Activated CD8-positive, alpha-beta memory T cell treated with anti-CD3 and anti-CD28 coated beads, Interleukin-2, amount 50 U/mL, for 24 hours (primary cell): ENCODE results near the gene BANP.
"Not testable (repeated sequence)": the region's sequence is repeated elsewhere in the genome, so short reads cannot be mapped to it uniquely, and the experiment has no call there.

Experiments used
- DNase-seq: peaks from one replicate; pipeline ENCODE4 v3.0.0-alpha.2; 2020; ENCODE audit errors: extremely low read depth

BANP gene

GRCh38 chr16:87993901-87994300 lies 42.7 kb downstream of the BANP start:
- no peak for DNase-seq

DNA sequence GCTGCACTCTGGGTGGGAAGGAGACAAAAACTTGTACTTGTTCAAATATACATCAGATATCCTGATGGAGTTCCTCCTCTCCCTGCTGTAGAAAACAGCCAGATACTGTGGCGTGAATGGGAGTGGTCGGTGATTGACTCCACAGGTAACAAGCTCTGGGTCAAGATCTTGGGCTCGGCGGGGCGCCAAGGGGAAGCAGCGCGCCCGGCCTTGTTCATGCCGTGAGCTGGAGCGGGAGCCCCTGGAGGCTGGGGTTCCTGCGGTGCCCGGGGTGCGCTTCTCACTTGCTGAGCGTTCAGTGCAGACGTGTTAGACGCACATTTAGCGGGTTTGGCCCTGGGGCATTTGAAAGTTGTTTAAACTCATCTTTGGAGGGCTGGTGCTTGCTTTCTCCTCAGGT lies 44.4 kb downstream of the BANP start:
- no peak for DNase-seq

- no peak for DNase-seq
Observed at GRCh38 chr16:87996962-87997880, 46.0 kb downstream of the BANP start.

- DNase-seq, result not testable (repeated sequence)
Observed at GRCh38 chr16:87998184-87998793, 47.1 kb downstream of the BANP start.

- not testable (repeated sequence) for DNase-seq
Observed at GRCh38 chr16:87998992-87999391, 47.8 kb downstream of the BANP start.

- DNase-seq, result no peak
Observed at GRCh38 chr16:88002211-88002610, 51.0 kb downstream of the BANP start.

GRCh38 chr16:88002749-88003148 lies 51.5 kb downstream of the BANP start:
- DNase-seq, result no peak

- no peak for DNase-seq
Observed at GRCh38 chr16:88003316-88003715, 52.1 kb downstream of the BANP start.

DNA sequence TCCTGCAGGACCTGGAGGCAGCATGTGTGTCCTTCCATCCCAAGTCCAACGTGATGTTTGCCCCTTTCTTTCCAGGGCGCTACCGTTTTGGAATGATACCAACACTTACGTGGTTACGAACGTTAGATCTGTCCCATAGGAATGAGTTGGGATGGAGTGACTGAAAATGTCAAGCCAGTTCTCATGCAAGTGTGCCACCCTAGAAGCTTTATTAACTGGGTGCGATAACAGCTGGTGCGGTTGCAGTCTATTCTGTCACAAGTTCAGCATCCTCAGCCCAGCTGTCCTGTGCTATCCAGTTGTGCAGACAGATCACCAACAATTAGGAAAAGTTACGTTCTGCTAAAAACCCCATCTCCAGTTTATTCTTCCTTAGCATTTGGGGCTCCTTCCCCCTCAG lies 52.5 kb downstream of the BANP start:
- DNase-seq, result no peak

- no peak for DNase-seq
Observed at GRCh38 chr16:88004391-88004790, 53.2 kb downstream of the BANP start.

DNA sequence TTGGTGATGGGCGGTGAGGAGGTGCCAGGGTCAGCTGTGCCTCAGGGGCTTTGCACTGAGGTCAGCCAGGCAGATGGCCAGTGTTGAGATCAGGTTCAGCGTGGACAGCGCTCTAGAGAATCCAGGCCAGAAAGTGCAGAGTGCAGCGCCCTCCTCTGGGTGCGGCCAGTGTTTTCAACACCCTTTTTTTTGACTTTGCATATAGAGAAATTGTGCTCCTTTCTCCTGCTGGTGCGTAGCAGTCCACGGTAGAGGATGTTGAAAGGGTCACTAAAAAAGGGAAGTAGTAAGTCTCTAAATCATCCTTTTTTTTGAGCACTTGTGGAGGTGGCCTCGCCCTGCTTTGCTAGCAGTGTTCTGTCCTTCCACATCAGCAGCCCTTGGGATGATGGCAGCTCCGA lies 53.9 kb downstream of the BANP start:
- DNase-seq, result no peak

DNA sequence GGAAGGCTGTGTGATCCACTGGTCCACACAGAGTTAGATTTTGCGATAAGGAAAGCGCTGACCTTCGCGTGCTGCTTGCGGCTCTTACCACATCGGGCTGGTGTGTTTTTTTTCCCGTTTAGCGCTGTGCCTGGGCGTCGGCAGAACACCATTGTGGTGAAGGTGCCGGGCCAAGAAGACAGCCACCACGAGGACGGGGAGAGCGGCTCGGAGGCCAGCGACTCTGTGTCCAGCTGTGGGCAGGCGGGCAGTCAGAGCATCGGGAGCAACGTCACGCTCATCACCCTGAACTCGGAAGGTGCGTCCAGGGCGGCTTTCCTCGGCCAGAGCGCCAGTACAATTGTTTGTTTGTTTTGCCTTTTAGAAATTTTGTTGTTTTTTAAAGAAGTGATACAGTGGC lies 54.7 kb downstream of the BANP start:
- no peak for DNase-seq

GRCh38 chr16:88007321-88007731 lies 56.1 kb downstream of the BANP start:
- DNase-seq, result no peak

DNA sequence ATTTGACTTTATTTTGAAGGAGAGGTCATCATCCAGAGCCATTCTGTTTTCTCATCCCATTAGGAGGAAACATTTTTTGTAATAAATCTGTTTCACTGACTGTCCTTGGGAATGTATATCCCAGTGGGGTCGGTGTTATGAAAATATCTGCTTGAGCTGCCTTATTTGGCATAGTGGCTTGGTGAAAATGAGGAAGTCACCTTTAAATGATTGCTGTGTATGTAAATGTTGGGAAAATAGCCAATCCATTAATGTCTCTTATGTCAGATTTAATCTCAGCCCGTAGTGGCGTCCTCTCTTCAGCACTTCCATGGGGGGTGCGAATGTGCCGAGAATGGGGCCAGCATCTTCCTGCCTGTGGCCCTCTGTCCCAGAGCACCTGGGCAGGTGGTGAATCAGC lies 57.6 kb downstream of the BANP start:
- no peak for DNase-seq

- DNase-seq, result no peak
Observed at GRCh38 chr16:88009563-88010342, 58.5 kb downstream of the BANP start.

DNA sequence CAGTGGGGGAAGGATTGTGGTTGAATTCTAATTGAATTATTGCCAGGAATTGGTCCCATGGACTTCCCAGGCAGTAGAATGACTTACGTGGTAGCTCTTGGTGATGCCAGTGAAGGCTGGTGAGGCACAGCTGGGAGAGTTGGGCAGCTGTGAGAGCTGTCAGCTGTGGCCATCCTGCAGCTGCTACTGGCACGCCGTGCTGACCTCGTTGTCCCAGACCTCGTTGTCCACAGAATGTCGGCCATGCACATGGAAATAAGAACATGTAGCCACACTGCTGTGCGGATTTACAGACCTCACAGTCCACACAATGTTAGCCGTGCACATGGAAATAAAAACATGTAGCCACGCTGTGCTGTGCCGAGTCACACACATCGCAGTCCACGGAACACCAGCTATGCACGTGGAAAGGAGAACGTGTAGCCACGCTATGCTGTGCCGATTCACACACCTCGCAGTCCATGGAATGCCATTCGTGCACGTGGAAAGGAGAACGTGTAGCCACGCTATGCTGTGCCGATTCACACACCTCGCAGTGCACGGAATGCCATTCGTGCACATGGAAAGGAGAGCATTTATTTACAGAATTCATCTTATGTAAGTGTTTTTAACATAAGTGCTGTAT lies 59.2 kb downstream of the BANP start:
- no peak for DNase-seq

- DNase-seq, result no peak
Observed at GRCh38 chr16:88010968-88011483, 59.8 kb downstream of the BANP start.

- no peak for DNase-seq
Observed at GRCh38 chr16:88012360-88012759, 61.1 kb downstream of the BANP start.

DNA sequence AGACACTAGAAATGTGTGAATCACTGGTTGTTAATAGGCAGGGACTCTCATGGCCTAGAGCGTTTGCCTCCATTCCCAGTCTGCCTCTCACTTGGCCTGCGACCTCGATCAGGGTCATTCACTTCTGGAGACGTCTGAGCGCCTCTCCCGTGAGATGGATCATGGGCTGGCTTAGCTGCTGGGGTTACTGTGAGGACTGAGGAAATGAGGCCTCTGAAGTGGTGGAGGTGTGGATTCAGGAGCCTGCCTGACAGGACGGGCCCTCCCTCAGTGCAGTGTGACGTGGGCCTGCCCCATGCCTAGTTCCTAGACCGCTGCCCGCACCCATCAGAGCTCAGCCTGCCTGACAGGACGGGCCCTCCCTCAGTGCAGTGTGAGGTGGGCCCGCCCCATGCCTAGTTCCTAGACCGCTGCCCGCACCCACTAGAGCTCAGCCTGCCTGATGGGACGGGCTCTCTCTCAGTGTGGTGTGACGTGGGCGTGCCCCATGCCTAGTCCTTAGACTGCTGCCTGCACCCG lies 61.9 kb downstream of the BANP start:
- DNase-seq, result no peak

DNA sequence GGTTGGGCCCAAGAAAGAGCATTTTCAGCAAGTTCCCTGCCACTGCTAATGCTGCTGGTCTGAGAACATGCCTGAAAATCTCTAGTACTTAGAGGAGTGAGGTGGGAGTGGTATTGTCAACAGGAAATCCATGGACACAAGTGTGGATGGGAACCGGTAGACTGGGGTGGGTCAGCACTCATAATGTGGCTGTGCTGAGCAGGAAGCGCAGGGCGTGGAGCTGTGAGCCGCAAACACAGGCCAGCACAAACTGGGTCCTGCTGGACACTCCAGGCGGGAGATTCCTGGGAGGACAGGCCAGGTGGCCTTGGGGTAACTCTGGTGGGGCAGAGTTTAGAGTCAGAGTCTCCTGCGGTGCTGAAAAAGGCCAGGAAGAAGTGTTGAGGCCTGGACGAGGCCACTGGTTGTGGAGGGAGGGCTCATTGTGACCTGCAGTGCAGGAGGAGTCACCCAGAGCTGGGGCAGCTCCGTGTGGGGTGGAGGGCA lies 62.6 kb downstream of the BANP start:
- DNase-seq, result no peak

- DNase-seq, result no peak
Observed at GRCh38 chr16:88014252-88014781, 63.1 kb downstream of the BANP start.
